Ramos (cell line): ENCODE data around the gene ANKRD44.

Experiments
- in situ Hi-C: fragments of 300-500 bp; cut with MboI; formaldehyde crosslinking; loops from one replicate; pipeline ENCODE4 v1.14.3; 2022; ENCODE audit warnings: low sequenced_read_pairs; ENCODE audit not compliant: unreplicated experiment

The ANKRD44 gene

DNA sequence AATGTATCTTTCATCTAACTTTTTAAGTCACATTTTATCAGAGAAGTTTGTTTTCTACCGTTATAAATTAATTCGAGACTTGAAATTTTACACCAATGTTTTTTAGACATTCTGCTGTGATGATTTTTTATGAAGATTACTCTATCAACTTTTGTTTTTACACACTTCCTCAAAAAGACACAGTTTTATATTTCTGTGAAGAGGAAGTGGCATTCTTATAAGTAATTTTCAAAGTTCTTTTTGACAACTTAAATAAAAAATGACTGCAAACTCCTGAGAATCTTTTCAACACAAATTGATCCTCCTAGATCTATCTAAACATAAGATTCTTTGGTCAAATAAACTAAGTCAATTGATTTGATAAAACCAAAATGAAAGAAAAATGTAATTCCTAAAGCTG, 13.7 kb downstream of the ANKRD44 start:
- in situ Hi-C loops = loop anchor here (25.0 kb wide), 1 partner anchor 1060 kb away; no protein-coding TSS in a partner anchor

DNA sequence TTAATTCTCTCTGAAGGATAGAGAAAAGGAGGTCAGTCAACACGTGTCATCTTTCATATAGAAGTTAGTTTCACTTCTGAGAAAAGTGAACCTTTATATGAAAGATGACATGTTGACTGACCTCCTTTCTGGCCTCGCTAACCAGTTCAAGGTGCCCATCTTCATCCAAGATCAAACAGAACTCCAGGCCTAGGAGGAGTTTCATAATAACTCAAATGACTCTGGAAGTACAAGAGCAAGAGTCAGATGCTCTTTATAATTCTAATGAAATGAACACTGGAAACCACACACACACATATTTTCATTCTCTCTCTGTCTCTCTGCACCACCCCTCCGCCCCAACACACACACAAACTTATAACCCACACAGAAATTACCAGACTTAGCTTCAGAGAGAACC, 16.3 kb downstream of the ANKRD44 start:
- in situ Hi-C loops = loop anchor here (25.0 kb wide), 1 partner anchor 1057 kb away; no protein-coding TSS in a partner anchor

DNA sequence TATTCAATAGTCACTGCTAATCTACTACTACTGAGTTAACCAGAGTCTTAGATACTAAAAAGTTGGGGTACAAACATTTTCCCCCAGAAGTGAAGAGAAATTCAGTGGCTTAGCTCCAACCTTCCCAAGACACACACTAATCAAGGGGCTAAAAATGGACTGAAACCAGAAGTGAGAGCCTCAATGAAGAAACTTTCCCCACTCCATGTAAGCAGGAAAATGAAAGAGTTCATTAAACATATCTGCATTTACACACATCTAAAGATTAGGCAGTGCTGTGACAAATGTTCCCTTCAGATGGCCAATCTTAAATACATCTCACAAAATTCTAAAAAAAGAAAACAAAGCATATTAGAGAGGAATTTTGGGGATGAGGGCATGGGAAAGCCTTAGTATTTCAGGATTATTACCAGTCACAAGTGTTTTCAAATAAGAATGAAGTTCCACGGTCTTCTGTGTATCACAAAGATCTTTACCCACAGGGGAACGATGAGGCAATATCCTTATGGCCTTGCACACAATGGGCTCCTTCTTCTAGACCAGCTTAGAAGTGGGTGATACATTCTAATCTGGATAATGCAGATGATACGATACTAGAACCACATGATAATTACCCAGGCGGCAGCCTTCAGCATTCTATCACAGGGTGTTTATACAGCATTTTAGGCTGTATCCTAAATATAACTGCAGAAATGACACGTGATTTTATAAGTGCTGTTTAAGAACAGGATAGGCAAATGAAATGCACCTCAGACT, 17.1 kb downstream of the ANKRD44 start:
- in situ Hi-C loops = loop anchor here (25.0 kb wide), 1 partner anchor 1056 kb away; no protein-coding TSS in a partner anchor

- in situ Hi-C loops = loop anchor here (25.0 kb wide), 1 partner anchor 1055 kb away; no protein-coding TSS in a partner anchor
Measured at GRCh38 chr2:197292619-197293018, 18.0 kb downstream of the ANKRD44 start.

- in situ Hi-C loops = loop anchor here (25.0 kb wide), 1 partner anchor 1050 kb away; no protein-coding TSS in a partner anchor
Measured at GRCh38 chr2:197287596-197287932, 23.0 kb downstream of the ANKRD44 start.

DNA sequence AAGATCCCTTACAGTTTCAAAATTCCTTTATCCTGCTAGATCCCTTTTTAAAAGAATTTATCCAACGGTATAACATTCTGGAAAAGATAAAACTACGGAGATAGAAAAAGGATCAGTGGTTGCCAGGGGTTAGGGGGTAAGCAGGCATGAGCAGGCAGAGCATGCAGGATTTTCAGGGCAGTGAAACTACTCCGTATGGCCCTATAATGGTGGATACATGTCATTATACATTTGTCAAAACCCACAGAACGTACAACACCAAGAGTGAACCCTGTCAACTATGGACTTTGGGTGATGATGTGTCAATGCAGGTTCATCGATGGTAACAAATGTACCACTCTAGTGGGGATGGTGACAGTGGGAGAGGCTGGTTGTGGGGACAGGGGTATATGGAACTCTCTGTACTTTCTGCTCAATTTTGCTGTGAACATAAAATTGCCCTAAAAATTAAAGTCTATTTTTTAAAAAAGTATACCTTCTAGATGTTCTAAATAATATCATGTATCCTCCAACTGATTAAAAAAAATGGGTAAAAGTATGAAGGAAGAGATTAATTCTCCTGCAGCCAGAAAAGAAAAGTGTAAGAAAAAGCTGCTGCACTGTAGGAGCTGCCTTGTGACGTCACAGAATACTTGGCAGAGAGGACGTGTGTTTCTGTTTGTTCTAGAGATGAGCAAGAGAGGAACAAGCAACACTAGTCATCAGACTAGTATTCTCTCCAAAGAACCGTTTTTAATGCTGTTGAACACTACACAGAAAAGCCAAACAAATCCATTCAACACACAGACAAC, 23.6 kb downstream of the ANKRD44 start:
- in situ Hi-C loops = loop anchor here (25.0 kb wide), 1 partner anchor 1050 kb away; no protein-coding TSS in a partner anchor

GRCh38 chr2:197285361-197285760, 25.2 kb downstream of the ANKRD44 start:
- in situ Hi-C loops = loop anchor here (25.0 kb wide), 1 partner anchor 1048 kb away; no protein-coding TSS in a partner anchor

DNA sequence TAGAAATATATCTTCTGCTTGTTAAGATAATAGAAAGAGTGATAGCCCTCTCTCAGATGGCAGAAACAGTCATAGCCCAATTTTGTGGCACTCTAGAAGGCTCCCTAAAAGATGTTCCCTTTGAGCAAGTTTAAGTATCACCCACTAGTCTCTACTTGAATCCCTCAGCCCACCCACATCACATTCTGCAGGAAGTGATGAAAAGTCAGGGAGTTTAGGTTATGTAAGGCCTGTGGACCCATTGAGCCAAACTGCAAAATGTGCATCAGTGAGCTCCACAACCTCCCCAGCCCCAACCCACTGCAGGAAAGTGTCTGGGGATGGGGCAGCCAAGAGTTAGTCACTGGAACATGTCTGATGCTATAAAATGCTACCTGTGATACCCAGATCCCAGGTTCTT, 25.6 kb downstream of the ANKRD44 start:
- in situ Hi-C loops = loop anchor here (25.0 kb wide), 1 partner anchor 1048 kb away; no protein-coding TSS in a partner anchor

DNA sequence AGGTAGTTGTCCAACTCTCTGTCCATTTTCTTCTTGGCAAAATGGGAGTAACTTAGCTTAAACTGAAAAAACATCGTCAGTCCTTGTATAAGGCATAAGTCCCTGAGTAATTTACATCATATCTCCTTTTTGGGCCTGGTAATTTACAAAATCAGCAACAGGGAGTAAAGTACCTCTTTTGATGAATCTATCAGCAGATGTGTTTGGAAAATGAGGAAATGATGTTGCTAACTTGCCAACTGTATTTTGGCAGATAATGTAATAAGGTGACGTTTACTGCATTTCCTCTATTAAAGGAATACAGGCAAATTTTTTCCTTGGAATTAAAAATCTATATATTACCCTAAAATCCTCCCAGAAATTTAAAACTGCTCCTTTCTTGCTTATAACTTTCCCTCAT, 29.2 kb downstream of the ANKRD44 start:
- in situ Hi-C loops = loop anchor here (25.0 kb wide), 1 partner anchor 1044 kb away; no protein-coding TSS in a partner anchor

DNA sequence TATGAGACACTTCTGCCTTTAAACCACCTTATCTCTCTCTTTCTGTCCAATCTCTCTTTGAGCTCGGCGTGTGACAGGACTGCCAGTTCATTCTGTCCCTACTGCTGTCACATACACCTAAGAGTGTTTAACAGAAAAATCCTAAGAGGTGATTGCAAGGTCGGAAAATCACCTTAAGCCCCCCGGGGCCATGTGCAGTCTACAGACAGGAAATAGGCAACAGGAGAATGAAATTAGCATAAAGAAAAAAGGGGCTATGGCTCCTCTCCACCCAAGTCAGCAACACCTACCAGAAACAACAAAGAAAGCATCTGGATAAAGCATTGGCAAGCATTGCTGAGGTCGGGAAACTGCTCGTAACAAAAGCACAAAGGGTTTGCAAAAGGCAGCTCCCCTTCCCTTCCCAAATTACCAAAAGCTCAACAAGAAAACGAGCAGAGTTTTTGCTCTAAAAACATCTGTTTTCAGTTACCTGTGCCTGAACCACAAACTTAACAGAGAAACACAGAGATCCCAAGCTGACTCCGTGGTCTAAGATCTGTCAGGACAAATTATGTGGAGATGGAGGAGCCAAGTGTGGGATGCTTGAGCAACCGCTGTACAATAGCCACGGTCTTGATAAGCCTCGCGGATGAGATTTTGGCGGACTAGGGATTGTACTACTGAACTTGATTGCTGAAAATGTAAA, 30.4 kb downstream of the ANKRD44 start:
- in situ Hi-C loops = loop anchor here (25.0 kb wide), 1 partner anchor 1043 kb away; no protein-coding TSS in a partner anchor

GRCh38 chr2:197278799-197279763, 31.5 kb downstream of the ANKRD44 start:
- in situ Hi-C loops = loop anchor here (25.0 kb wide), 1 partner anchor 1042 kb away; no protein-coding TSS in a partner anchor

- in situ Hi-C loops = loop anchor here (25.0 kb wide), 1 partner anchor 1040 kb away; no protein-coding TSS in a partner anchor
Measured at GRCh38 chr2:197277794-197278193, 32.8 kb downstream of the ANKRD44 start.

DNA sequence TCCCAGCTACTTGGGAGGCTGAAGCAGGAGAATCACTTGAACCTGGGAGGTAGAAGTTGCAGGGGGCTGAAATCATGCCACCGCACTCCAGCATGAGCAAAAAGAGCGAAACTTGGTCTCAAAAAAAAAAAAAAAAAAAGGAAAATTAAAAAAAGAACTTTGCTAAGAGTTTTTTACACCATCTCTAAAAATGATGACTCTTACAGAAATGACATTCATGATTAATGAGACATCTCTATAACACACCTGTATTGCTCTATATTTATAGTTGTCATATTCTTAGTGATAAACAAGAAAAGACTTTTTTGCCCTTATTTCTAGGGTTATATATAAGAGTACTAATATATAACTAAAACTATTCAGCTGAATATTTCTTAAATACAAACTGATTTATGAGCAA, 34.4 kb downstream of the ANKRD44 start:
- in situ Hi-C loops = loop anchor here (25.0 kb wide), 1 partner anchor 1039 kb away; no protein-coding TSS in a partner anchor

- in situ Hi-C loops = loop anchor here (25.0 kb wide), 1 partner anchor 1038 kb away; no protein-coding TSS in a partner anchor
Measured at GRCh38 chr2:197274937-197275336, 35.6 kb downstream of the ANKRD44 start.

- in situ Hi-C loops = no loop called here
Measured at GRCh38 chr2:197274349-197274748, 36.2 kb downstream of the ANKRD44 start.

DNA sequence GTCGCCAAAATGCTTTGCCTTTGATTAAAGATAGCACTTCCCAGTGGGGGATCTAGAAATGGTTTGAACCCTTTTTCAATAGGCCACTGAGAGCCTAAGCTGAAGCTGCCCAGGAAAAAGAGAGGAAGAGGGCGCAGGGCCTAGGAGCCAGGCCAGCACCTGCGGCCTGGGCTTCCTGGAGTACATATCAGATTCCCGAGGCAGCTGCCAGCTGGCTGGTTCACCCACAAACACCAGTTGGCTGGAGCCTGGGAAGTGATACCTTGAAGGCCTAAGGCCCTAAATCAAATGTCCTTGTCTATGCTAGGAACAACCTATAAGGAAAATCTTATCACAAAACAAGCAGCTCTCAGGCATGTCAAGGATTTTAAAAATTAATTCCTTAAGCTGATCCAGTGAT, 37.1 kb downstream of the ANKRD44 start:
- in situ Hi-C loops = no loop called here

GRCh38 chr2:197270601-197271000, 40.0 kb downstream of the ANKRD44 start:
- in situ Hi-C loops = no loop called here

- in situ Hi-C loops = no loop called here
Measured at GRCh38 chr2:197269815-197270214, 40.8 kb downstream of the ANKRD44 start.
